ENCODE measurements around the gene KATNAL1.
"Not testable (repeated sequence)": the region's sequence is repeated elsewhere in the genome, so short reads cannot be mapped to it uniquely, and the experiment has no call there.

KATNAL1 gene

DNA sequence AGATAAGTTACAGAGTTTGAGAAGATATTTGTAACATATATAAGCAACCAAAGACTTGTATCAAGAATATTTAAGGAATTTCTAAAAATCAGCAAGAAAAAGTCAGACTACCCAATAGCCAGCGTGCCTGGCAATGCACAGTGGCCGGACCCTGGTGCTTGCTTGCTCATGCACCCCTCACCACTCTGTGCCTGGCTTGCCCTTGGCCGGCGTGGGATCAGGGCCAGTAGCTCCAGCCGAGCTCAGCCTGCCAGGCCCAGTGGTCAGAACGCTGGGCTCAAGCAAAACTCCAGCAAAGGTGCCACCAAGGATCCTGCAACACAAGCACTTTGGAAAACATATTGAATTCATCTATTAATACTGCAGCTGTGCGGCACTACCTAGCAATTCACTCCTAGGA, 95.1 kb downstream of the KATNAL1 start:
- no peak for DNase-seq (ENCODE audit: low read depth in 2 of 2)

GRCh38 chr13:30211745-30212144, 95.6 kb downstream of the KATNAL1 start:
- DNase-seq (ENCODE audit: low read depth in 2 of 2): no peak

- no peak for DNase-seq (ENCODE audit: low read depth in 2 of 2)
Observed at GRCh38 chr13:30204564-30204963, 102.8 kb downstream of the KATNAL1 start.

DNA sequence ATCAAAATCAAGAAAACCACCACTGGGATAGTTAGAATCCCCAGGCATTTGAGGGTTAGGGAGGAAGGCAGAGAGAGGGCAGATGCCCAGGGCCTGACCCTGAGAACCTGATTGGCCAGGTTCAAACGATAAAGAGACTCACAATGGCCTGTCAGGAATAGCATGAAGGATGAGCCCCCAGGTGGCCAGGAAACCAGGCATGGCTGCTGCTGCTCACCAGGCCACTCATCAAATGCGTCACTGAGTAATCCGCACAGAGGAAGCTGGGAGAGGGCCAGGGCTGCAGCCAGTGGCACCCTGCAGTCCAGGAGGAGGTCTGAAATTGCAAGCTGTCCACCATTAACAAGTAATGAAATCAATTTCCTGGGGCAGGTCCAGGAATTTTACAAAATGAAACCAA, 111.3 kb downstream of the KATNAL1 start:
- DNase-seq (ENCODE audit: low read depth in 2 of 2): no peak

DNA sequence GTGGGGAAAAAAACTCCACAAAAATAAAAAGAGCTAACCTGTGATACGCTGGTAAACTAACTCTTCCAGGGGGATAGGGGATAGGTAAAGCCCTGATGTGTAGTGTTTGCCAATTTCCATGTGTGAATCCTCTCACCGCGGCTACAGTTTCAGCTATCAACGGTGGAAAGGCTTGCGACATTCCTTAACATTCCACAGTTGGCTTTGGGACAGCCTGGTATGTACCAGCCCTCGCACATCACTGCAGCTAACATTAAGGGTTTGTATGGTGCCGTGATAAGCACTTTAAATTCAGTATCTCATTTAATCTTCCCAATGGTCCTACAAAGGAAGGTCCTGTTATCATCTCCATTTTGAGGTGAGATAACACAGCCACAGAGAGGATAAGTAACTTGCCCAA, 112.4 kb downstream of the KATNAL1 start:
- no peak for DNase-seq (ENCODE audit: low read depth in 2 of 2)

DNA sequence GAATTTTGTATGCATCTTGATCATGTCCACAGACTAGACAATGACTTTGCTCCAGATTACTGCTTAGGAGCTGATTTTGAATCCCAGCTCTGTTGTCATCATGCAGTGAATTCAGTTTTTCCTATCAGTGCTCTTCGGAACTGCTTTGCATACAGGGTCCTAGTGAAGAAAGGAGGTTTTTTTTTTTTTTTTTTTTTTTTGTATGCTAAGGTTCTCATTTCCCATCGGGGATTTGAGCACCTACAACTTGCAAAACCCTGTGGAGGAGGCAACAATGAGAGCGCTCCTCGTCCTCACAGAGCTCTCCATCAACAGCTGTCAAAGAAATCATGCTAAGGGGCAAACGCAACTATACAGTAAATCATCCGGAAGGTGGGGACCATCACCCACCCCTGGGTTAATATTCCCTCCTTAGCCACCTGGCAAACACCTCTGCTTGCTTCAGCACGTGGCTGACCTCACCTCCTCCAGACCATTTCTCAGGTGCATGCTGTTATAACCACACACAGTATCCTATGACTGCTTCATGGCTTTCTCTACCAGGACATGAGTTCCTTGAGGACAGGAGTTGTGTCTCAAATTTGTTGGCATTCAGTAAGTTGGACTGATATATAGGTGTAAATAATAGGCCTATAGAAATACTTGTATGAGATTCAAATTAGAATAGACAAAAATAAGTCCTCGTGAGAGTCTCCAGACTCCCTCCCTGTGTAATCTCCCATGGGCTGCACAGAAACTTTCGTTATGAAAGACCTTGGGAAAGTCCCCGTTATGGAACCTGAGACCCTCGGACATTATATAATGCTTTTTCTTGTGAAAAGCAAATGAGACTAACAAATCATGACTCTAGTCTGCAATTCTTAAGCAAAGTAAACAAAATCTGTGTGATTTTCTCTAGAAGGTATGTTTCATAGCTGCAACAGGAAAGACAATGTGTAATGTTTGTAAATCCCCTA, 113.8 kb downstream of the KATNAL1 start:
- DNase-seq (ENCODE audit: low read depth in 2 of 2): no peak

DNA sequence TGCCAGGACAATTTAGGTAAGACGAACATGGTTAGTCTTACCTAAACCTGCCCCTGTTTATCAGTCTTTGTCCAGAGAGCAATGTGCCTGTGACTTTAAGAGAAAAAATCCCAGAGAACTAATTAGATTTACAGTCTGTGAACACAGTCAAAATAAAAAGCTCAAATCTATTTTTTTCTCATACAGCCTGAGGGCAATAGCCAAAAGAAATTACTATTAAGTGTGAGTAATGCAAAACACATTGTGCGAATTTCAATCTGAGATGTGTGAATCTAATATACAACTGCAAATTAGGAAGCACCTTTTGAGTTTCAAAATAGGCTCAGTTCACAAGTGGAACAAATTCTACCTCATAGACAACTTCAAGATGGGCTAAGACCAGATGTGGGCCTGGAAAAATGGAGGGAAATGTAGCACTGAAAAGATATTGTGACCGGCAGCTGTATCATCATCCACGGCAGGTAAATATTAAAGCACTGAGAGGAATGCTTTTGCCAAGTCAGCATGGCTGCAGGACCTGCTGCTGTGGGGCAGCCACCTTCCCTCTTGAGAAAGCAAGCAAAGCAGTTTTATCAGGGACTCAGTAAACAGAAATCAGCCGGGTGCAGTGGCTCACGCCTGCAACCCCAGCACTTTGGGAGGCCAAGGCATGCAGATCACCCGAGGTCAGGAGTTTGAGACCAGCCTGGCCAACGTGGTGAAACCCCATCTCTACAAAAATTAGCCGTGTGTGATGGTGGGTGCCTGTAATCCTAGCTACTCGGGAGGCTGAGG, 114.8 kb downstream of the KATNAL1 start:
- DNase-seq (ENCODE audit: low read depth in 2 of 2): no peak

- DNase-seq (ENCODE audit: low read depth in 2 of 2): no peak
Observed at GRCh38 chr13:30191491-30192100, 115.8 kb downstream of the KATNAL1 start.

DNA sequence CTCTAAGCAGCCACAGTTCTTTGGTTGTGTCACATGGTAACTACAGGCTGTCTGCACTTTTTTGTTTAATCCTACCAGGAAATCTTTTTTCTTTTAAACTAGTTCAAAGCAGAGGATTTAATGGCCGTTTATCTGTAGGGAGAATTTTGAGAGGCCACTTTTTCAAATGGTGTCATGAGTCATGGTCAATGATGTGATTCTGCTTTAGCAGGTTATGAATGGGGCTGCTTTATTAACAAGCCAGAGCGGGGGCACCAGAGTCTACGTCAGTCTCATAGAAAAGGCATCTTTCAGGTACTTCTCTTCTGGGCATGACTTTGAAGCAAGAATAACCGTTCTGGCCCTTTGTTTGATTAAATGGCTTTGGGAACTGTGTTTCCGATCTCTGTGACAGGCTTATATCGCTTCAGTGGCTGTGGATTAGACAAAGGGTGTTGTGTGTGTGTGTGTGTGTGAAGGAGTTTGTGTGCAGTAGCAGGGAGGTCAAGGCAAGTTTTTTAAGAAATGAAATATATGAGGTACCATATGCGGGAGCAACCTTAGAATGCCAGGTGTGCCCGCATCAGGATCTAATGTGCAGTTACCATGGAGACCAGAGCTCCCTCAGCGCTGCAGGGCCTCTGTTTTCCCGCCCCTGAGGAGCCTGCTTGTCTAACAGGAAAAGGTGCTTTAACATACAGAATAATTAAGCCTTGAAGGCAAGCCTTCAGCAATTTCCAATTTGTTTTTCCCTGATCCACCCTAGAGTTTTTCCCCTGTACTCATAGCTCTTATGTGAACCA, 120.5 kb downstream of the KATNAL1 start:
- DNase-seq (ENCODE audit: low read depth in 2 of 2): no peak

GRCh38 chr13:30181888-30182651, 125.3 kb downstream of the KATNAL1 start:
- DNase-seq (ENCODE audit: low read depth in 2 of 2): no peak

DNA sequence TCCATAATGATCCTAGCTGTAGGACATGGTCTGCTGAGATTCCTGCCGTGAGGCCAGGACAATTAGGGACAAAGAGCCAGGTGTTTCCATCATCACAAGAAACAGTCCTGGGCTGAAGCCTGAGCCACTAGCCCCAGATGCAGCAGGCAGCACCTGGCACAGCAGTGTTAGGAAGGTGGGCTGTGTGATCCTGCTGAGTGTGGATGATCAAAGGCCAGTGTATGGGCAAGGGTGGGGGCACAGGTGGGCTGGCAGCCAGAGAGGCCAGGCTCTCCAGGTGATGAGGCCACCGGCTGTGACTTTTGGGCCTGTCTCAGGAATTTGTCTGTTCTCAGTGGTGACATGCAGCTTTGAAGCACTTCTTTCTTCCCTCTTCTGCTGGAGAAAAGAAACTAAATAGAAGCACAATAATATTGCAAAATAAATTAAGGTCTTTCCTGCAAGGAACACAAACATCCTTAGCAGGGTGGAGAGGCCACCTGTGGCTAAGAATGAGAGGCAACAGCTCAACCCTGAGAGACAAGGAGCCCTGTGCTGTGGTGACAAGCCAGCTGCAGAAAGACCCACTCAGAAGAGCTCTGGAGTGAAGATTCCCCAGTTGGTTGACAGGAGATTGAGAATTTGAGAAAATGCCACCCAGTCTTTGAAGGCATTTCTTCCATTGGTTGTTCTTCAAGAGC, 127.6 kb downstream of the KATNAL1 start:
- no peak for DNase-seq (ENCODE audit: low read depth in 2 of 2)

DNA sequence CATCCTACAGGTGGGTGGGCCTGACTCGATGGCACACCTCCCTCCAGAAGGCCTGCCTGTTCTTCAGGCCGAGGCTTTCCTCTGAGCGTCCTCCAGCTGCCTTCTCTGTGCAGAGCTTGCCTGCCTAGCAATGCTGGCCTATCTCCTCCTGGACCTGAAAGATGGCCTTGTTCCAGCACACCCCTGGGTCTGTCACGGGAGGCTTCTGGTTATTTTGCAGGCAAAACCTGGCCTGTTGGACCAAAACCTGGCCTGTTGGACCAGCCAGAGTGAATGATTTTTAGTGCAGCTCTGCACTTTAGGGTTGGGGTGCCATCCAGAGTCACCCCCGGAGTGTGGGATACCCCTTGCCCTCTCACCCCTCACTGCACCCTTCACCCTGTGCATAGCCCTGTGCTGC, 128.4 kb downstream of the KATNAL1 start:
- DNase-seq (ENCODE audit: low read depth in 2 of 2): no peak

DNA sequence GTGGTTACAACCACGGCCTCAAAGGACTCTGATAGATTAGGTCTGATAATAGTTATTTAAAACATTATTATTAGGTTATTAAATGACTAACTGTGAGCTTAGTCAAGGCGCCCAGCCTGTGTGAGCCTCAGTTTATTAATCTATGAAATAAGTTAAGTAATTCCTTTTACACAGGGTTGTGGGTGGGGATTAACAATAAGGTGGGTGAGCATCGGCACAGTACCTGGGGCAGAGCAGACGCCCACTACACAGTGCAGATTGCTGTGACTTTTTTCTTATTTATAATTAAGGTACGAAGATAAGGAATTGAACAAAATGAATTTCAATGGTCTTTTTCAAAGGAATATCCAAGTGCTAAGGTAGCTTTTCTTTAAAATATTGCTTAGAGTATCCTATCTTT, 132.2 kb downstream of the KATNAL1 start:
- DNase-seq (ENCODE audit: low read depth in 2 of 2): no peak

GRCh38 chr13:30174250-30174649, 133.1 kb downstream of the KATNAL1 start:
- DNase-seq (ENCODE audit: low read depth in 2 of 2): not testable (repeated sequence)

GRCh38 chr13:30173303-30173610, 134.1 kb downstream of the KATNAL1 start:
- DNase-seq (ENCODE audit: low read depth in 2 of 2): no peak

DNA sequence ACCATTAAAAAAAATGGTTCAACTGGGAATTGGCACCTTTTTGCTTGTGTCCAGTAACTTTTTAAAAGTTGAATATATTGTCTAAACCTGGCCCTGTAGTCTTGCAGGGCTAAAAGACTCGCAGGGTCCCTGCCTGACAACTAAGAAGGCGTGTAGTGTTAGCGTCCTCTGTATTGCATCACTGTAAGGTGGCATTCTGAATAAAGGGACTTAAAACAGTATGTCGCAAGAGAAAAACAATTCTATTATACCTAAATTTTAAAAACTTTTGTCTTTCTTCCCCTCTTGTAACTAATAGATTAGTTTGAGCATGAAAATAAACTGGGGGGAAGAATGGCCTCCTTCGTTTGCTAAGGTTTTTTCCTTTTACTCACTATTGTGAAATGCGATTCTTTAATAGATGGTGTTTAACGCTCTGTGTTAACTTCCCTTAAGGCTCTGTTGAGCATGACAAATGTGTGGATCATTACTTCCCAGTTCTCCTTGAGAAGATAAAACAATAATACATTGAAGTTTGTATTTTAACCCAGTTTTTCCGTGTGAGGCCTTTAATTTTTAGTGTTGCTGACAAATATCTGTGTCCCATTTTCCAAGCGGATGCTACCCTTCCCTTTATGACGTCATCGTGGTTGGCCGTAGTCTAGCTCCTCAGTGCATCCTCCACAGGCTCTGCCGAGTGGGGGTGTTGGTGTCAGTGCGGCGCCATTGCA, 134.6 kb downstream of the KATNAL1 start:
- DNase-seq (ENCODE audit: low read depth in 2 of 2): no peak

- DNase-seq (ENCODE audit: low read depth in 2 of 2): no peak
Observed at GRCh38 chr13:30170569-30170968, 136.8 kb downstream of the KATNAL1 start.

- no peak for DNase-seq (ENCODE audit: low read depth in 2 of 2)
Observed at GRCh38 chr13:30169442-30169841, 137.9 kb downstream of the KATNAL1 start.

DNA sequence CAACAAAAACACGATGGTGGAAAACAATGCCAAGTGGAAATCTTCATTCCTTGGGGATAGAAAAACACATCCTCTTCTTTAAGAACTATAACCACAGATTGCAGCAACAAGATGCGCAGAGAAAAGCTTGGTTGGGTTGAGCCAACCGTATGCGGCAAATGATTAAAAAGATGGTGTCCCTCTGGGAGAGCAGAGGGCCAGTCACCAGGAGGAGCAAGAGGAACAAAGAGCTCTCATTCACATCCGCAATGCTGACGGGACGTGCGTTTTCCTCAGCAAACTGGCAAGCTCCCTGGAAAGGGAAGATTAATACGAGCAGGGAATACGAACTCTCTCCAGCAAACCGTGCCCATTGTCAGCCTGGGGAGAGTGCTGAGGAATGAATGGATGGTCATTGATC, 141.6 kb downstream of the KATNAL1 start:
- DNase-seq (ENCODE audit: low read depth in 2 of 2): no peak

DNA sequence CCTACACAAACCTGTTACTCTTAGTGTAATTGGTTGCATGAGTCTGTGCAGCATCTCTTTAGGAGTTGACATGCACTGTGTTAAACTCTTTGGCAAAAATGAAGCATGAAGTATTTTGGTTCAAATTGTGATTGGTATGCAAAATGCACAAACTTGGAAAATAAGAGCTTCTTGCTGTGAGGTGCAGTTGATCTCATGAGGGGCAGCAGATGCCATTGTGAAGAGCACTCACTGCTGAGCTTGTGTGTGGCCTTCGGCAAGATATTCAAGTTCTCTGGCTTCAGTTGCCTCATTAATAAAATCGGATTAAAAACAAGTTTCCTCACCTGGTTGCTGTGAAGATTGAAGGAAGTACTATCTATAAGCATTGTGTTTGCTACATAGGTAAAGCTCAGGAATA, 142.3 kb downstream of the KATNAL1 start:
- DNase-seq (ENCODE audit: low read depth in 2 of 2): no peak

Data from fibroblast of skin of left quadriceps (primary cell).